ENCODE data around the gene LCLAT1.
"Not testable (repeated sequence)": the region's sequence is repeated elsewhere in the genome, so short reads cannot be mapped to it uniquely, and the experiment has no call there.

The LCLAT1 gene

DNA sequence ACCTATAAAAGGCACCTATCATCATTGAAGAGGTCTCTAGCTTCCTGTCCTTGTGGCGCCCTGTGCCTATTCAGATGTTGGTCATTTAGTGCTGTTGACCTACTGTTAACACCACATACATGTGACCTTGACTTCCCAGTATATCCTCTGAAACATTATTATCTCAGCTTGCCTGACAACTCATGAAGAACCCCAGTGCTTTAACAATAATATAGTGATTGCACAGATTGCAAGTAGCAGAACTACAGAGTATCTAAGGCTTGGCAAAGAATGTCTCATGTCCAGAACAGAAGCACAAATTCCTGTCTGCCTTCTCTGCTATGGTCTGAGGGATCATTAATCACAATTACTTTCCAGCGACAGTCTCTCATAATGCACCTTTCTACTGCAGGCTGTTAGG lies 165.3 kb downstream of the LCLAT1 start:
- DNase-seq, result no peak

DNA sequence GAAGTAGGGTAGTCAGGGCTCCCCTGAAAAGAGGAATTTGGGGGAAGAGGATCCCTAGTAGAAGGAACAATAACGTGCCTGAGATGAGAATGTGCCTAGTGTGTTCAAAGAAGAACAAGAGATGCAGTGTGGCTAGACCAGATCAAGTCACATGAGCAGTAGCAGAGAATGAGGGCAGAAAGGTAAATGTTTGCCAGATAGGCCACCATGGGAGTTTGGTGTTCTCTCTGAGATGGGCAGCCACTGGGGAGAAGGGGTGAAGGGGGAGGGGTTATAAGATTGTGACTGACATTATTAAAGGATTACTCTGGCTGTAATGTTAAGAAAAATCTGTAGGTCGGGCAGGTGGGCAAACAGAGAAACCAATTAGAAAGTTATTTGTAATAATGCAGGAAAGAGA lies 166.0 kb downstream of the LCLAT1 start:
- no peak for DNase-seq

DNA sequence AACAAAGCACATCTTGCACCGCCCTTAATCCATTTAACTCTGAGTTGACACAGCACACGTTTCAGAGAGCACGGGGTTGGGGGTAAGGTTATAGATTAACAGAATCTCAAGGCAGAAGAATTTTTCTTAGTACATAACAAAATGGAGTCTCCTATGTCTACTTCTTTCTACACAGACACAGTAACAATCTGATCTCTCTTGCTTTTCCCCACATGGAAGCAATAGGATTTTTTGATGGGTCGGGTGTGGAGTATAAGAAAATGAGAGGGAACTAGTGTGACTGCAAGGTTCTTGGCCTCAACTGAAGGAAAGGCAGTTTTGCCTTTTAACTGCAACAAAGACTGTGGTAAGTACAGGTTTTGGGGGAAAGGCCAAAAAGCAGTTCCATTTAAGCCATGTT lies 167.2 kb downstream of the LCLAT1 start:
- DNase-seq, result not testable (repeated sequence)

DNA sequence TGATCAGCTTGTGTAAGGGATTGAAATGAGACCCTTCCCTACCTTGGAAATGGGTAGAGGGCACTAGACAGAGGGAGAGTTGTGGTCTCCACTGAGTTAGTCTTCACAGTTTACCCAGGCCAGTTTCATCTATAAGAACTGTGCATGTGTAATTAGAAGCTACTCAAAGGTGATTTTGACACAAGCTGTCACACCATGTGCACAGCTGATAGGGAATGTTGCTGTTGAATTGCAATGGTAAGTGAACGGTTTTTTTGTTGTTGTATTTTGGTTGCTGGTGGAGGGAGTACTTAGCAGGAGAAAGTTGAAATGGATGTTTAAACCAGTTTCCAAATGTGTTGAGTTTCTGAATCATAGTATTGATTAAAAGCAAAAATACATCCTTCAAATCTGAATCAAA lies 168.9 kb downstream of the LCLAT1 start:
- no peak for DNase-seq

DNA sequence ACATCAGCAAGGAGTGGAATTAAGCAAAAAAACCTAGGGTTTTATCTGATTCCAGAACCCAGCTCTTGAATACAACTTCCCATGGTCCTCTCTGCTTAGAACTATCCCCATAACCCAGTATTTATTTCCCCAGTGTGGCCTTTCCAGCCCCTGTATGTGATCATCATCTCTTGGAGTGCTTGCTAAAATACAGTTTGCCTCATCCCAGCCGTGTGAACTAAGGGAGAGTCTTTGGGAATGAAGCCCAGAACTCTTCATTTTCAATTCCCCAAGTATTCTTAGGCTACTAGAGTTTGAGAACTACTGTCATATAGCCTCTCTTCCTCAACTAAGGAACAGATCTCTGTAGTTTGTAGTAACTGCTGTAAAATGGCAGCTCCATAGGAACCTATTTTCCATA lies 173.1 kb downstream of the LCLAT1 start:
- DNase-seq, result no peak

DNA sequence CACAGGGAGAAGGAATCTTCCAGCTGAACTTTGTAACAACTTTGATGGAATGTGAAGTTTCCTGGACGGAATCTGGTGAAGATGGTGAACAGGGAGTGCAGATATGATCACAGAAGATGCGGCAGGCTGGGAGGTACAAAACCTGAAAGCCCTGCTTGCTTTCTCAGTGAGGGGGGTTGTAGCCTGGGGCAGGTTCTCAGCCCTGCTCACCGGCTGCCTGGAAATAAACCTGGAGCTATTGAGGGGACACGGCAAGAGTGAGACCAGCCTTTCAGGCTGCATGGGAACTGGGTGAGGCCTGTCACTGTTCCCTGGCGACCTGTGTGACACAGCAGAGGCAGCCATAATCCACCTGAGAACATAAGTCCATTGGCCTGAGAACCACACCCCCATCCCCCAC lies 174.8 kb downstream of the LCLAT1 start:
- DNase-seq, result no peak

DNA sequence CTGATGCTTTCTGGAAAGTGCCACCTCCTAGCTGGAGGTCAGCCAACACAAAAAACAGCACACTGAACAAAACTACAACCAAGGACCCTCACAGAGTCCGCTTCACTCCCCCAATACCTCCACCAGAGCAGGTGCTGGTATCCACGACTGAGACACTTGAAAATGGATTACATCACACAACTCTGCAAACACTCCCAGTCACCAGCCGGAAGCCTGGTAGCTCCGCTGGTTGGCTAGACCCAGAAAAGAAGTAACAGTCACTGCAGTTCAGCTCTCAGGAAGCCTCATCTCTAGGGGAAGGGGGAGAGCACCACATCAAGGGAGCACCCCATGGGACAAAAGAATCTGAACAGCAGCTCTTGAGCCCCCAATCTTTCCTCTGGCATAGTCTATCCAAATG lies 175.4 kb downstream of the LCLAT1 start:
- DNase-seq, result no peak

DNA sequence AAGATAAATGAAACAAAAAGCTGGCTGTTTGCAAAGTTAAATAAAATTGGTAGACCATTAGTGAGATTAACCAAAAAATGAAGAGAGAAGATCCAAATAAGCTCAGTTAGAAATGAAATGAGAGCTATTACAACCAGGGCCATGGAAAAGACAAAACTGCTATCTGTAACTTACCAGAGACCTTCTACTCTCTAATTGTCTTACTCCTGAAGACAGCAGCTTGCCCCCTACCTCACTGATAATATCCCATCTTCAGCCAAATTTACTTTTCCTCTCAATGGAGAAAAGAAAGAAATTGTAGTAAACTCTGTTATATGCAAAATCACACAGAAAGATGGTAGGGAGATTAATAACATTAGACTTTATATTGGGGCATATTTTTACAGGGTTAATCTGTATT lies 178.2 kb downstream of the LCLAT1 start:
- DNase-seq, result no peak

DNA sequence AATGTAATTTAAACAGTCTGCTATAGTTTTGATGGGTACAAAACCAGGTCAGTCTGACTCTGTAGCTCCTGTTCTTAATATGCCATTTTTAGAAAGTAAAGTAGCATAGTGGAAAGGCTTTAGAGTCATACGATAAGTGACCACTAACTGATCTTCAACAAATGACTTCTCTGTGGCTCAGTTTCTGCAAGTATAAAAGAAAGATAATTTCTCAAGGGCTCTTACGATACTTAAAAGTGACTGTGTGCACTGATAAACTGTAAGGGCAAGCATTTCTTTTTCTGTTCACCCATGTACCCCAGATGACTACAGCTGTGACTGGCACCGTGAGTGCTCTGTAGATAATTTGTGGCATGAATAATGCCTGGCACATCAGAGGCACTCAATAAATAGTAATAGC lies 178.7 kb downstream of the LCLAT1 start:
- no peak for DNase-seq

DNA sequence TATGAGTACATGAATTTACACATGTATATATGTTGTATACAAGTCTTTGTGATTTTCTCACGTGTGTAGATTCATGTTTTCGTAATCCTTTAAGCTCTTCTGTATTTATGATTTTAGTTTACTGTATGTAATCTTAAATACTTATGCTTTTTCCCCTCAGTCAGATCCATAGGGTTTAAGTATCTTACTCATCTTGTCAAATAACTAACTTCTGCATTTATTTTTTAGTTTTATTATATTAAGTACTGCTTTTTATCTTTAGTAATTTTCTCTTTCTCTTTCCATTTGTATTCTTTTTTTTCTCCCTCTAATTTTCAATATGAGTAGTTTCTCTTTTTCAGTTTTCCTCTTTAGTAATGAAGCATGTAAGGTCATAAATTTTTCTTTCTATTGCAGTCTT lies 179.4 kb downstream of the LCLAT1 start:
- DNase-seq, result no peak

DNA sequence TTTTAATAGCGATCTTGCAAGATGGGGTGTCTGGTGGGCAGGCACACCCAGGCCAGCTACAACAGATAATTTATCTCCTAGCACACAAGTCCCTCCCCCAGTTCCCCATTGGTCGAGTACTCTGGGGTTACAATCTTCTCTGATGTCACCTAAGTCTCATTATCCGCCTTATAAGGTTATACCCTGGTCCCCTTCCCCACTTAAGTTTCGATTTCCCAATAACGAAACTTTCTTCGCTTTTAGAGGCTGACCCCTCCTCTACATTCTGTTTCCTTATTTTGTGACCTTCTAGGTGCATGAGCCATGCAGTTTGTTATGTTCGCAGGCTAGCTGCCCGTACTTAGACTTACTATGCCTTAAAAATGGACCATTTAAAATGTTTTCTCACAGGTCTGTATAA lies 180.1 kb downstream of the LCLAT1 start:
- no peak for DNase-seq

DNA sequence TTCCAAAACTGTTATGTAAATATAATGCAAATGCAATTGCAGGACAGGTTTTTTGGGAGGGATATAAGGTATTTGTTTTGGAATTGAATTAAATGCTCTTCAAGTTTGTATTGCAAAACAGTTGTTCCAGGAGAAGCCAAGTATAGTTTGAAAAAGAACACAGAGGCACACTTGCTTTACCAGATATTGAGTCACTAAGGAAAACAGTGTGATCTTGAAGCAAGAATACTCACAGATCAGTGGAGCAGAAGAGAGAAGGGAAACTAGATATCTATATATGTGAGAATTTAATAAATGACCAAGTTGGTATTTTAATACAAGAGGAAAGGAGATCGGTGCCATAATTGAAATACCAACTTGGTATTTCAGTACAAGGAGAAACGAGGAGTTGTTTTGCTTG lies 181.3 kb downstream of the LCLAT1 start:
- DNase-seq, result no peak

DNA sequence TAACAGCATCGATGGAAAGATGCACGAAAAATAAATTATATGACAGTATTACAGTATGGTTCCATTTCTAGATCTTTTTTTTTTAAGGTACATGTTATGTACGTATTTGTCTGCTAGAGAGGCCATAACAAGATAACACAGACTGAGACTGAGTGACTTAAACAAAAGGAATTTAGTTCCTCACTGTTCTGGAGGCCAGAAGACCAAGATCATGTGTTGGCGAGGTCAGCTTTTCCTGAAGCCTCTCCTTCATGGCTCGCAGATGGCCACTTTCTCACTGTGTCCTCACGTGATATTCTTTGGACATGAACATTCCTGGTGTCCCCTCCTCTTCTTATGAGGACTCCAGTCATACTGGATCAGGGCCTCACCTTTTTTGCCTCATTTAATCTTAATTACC lies 182.8 kb downstream of the LCLAT1 start:
- DNase-seq, result no peak

DNA sequence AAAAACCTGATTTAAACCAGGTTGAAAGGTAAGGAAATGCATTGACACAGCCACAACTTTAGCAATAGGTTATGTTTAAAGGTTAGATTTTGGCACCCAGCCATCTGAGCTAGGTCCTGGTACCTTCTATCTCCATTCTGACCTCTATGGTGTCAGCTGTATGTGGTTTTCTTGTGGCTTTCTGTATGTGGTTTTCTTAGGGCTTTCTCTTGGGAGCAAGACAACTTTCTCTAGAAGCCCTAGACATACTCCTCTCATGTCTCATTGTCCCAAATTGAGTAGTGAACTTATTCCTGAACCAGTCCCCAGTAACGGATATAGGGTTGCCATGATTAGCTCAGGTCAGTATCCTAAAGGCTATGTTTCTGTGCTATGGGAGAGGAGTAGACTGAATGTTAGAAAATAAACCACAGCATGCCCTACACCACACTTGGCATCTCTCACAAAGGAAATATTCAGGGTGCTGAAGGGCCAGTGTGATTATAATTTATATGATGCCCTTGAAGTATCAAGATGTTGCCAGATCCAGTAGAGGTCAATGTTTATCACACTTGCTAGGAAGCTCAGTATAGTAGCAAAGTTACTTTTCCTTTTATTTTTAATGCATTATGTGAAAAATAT lies 184.1 kb downstream of the LCLAT1 start:
- no peak for DNase-seq

DNA sequence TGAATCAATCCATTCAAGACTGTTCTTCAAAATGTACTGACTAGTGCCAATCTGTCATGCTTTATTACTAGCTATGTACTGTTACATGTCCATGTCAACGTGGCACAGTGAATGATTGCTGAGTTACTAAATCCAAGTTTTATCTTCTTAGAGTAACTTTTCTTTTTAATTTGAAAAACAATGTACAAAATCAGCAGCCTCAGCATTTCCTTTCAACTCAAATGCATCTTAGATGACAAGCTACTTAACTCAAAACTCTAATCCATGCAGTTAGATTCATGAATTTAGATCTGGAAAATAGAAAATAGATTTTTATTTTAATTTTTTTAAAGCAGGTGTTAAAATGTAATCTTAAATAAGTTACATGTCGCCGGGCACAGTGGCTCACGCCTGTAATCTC lies 186.0 kb downstream of the LCLAT1 start:
- DNase-seq, result no peak

DNA sequence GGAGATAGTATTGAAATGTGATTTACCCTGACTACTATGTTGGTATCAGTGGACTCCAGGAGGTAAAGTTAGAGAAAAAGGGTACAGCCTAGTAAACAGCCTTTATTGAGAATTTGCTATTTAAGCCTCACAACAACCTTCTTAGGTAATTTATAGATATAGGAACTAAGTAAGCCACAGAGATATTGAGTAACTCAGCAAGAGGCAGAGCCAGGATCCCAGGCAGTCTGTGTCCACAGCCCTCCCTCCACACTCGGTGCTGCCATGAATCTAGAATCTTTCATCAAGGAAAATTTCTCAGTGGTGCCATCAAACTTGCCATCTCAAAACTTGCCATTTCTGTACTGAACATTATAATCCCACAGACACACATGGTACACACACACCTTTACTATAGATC lies 189.3 kb downstream of the LCLAT1 start:
- DNase-seq, result no peak

DNA sequence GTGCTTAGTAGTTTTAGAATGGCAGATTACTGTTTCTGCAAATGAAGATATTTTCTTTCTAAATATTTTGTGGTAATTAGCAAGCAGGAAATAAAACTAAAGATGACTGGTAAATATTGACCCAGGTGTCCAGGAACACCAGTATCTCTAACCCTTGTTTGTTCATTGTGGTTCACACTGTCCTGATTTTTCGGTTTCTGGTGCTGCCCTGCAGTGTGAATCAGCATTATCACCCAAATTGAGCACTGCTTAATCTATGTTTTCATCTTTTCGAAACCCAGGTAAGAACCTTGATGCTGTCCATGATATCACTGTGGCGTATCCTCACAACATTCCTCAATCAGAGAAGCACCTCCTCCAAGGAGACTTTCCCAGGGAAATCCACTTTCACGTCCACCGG lies 192.8 kb downstream of the LCLAT1 start:
- no peak for DNase-seq

DNA sequence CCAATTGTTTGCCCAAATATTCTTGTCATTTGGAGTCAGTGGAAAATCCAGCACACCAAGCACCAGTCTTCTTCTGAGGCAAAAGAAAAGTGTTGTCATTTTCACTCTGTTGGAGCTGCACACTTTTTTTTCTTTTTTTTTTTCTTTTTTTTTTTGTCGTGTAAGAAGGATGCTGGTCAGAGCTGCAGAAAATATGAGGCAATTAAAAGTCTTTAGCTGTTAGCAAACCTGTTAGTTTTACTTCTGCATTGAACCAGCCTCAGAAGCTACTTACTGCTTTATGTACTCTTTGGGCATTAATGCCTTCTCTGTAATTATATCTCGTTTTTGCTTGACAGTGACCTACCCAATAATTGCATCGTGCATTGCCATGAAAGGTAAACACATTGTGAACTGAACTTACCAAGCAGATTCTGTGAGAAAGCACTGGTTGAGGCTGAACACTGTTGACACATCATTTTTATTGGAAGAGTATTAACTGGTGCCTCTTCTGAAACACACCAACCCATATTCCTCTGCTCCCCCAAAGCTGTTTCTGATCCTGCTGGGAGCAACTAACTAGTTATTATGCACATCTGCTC lies 194.8 kb downstream of the LCLAT1 start:
- DNase-seq, result no peak

DNA sequence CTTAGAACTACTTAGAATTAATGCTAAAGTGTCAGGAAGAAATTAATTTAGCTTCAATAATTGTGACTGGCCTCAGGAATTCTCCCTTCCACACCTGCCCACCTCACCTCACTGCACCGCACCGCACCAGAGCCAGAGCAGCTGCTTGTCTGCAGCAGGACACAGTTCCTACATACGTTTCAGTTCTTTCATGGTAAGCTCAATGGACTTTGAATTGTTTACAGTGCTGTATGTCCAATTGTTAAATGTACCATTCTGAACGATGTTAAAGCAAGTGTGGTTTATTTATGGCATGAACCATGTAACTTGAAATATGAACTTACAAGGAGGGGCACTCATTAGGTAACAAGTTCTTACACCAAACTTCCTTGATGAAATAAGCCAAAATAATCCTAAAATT lies 196.0 kb downstream of the LCLAT1 start:
- not testable (repeated sequence) for DNase-seq

DNA sequence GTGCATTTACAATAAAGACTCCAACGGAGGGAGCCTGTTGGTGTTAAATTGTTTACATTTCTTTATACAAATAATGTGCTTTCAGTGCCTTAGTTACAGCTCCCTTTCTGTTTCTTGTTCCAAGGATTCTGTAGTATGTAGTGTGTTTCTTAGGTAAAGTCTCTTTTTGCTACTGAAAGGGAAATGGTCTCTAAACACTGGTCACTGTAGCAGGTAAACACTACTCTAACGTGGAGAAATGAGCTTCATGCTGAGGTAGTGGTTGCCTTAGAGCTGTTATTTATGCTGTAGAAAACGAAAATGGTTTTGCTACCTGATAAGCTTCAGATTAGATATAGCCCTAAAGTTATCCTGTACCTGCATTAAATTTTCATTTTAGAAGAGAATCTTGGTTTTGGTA lies 196.6 kb downstream of the LCLAT1 start:
- no peak for DNase-seq

DNA sequence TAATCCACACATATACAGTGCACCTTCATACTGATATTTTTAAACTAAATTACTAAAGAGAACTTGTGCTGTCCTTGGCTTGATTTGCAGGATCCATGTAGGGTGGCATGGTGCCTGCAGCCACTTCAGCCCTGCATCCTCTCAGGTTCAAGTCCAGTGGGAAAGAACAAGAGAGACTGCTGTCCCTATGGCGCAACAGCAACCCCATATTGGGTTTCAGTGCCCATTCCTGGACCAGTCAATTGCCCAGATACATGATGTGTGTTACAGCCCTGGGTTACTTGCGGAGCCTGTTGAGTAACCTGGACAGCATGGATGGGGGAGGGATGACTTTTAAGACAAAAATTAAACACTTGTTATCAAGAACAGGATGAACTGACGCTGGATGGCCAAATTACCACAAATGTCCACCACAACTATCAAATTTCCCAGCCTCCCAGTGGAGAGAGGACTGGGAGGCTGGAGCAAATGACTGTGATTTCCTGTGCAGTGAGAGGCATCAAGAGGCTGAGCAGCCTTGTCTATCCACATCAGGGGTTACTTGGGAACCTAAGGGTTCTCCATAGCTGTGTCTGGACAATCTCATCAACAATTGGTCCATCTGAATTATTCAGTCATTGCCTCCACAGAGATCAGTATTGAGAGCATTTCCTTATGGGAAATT lies 198.2 kb downstream of the LCLAT1 start:
- no peak for DNase-seq

DNA sequence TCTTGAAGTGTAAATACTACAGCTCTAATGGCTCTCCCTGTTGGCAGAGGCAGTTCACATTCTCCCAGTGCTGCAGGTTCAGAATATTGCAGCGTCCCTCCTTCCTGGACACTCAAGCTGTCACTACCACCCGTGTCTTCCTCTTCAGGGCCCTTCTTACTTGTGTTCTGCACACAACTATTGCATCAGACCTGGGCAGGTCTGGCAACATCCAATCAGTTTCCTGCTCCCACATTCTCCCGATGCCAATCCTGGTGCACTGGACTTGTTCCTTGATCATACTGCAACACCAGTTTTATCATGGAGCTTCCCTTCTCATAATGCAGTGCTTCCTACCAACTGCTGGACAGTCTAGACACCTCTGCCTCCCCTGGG lies 198.7 kb downstream of the LCLAT1 start:
- no peak for DNase-seq

DNA sequence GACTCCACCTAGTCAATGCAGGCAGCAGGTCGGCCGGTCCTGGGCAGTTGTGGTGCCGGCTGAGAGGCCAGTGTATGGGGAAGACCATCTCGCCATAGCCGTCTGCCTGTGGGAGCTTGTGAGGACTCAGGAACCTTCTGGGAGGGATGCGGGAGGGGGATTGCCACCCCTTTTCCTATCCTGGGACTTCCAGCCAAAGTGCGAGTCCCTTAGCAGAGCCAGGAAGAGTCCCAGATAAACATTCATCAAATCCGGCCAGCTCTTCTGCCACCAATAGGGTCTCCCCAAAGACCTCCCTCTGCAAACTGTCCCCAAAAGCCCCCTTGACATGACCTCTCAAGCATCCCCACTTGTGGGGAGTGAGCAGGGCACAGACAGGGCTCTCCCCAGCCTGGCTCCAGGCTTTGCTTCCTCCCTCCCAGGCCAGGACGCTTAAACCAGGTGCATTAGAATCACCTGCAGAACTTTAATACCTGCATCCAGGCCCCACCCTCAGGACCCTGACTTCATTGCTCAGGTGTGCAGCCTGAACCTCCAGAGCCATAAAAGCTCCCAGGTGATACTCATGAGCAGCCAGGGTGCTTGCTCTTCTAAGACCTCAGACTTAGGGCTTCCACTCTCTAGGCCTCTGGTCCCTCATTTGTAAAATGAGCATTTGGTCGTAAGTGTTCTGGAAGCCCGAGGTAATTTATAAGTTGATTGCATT lies 200.9 kb downstream of the LCLAT1 start:
- DNase-seq, result no peak

DNA sequence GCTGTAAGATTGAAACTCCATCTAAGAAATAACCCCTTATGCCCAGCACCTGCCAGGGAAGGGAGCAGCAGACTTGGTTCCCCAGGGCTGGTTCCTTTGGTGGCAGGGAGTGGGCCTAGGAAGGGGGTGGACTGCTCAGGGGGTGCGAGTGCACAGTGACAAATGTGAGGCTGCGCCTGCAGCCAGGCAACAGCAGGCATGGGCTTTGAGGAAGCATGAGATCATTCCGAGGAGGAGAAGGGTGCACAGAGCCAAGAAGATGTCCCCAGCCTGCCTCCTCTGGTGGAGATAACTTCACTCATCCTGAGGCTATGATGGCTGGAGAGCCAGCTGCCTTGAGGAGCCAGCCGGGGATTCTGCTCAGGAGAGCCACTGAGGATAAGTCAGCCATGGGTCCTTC lies 202.2 kb downstream of the LCLAT1 start:
- no peak for DNase-seq

All from stimulated activated CD4-positive, alpha-beta T cell treated with anti-CD3 and anti-CD28 coated beads, Interleukin-2, amount 100 ng/mL, for 24 hours (primary cell).